GM12878 (cell line): ENCODE results near the gene ZDHHC7. TPM values are rescaled to one million over a fixed set of nuclear protein-coding genes. Genes with fewer than 3 reads are reported as not detected.

ENCODE experiments used
- ATAC-seq: fragments of 200-7000 bp; cut with Tn5 transposase; 3 replicates; pipeline ENCODE4 v1.9.1; 2020; ENCODE audit warnings: mild to moderate bottlenecking, moderate library complexity
- BruUV-seq: library from RNA; stranded (reverse); fragments of 400-500 nt; replicated peaks from 2 replicates; lab custom pipeline; 2021; lab: Mats Ljungman, UMichigan
- CTCF ChIA-PET: fragments of 300-600 bp; sonication (Branson Sonifier 250); formaldehyde crosslinking; extraction: SDS; loops from one replicate; lab custom pipeline; 2021; ENCODE audit warnings: inconsistent platforms; lab: Yijun Ruan, JAX
- POLR2A ChIA-PET: fragments of 350-600 bp; formaldehyde crosslinking; extraction: SDS; loops from one replicate; lab custom pipeline; 2021; ENCODE audit warnings: inconsistent platforms; lab: Charles Lee
- RAD21 ChIA-PET: fragments of 300-600 bp; sonication (Branson Sonifier 250); formaldehyde crosslinking; loops from one replicate; lab custom pipeline; 2023; ENCODE audit warnings: antibody characterized with exemption; ENCODE audit not compliant: unreplicated experiment; lab: Charles Lee
- SMC1A ChIA-PET: fragments of 300-600 bp; sonication (Branson Sonifier 250); formaldehyde crosslinking; loops from one replicate; lab custom pipeline; 2023; ENCODE audit not compliant: unreplicated experiment, uncharacterized antibody; lab: Charles Lee
- DNase-seq: peaks from one replicate; pipeline ENCODE4 v3.0.0-alpha.2; 2011; ENCODE audit warnings: low read depth, low spot score
- FAIRE-seq: peaks from 3 replicates; lab custom pipeline; 2011; peaks lifted over from hg19 to GRCh38; lab: Jason Lieb, UNC
- H2AFZ ChIP-seq: 2 replicates; pipeline ENCODE4 v1.6.0; 2011; ENCODE audit warnings: low read depth, low read length, control low read depth; ENCODE audit not compliant: control insufficient read depth
- H3K27ac ChIP-seq: 2 replicates; pipeline ENCODE4 v1.5.1; 2011; ENCODE audit warnings: control low read depth; ENCODE audit not compliant: control insufficient read depth, insufficient read depth
- H3K27me3 ChIP-seq, 2 experiments: replicated peaks in 1 of 2; 2 replicates each; pipeline versions ENCODE4 v1.6.0 to v1.6.1; 2011; ENCODE audit warnings: low read length in 1 of 2; ENCODE audit not compliant: control insufficient read depth in 2 of 2, insufficient read depth in 2 of 2
- H3K36me3 ChIP-seq, 2 experiments: 2 replicates each; pipeline ENCODE4 v1.5.1; 2011; ENCODE audit warnings: low read length in 1 of 2; ENCODE audit not compliant: control insufficient read depth in 2 of 2, insufficient read depth in 2 of 2
- H3K4me1 ChIP-seq: 2 replicates; pipeline ENCODE4 v1.6.1; 2011; ENCODE audit warnings: mild to moderate bottlenecking, low read length, moderate library complexity, mixed read lengths; ENCODE audit not compliant: control insufficient read depth, insufficient read depth
- H3K4me2 ChIP-seq: 2 replicates; pipeline ENCODE4 v1.6.0; 2011; ENCODE audit warnings: control low read depth; ENCODE audit not compliant: control insufficient read depth, insufficient read depth
- H3K4me3 ChIP-seq: fragments of 200-600 bp; sonication (generic); 2 replicates; pipeline ENCODE4 v1.5.1; 2016
- H3K79me2 ChIP-seq: 2 replicates; pipeline ENCODE4 v1.6.0; 2011; ENCODE audit warnings: low read length; ENCODE audit not compliant: control insufficient read depth, insufficient read depth
- H3K9ac ChIP-seq: 2 replicates; pipeline ENCODE4 v1.8.0; 2011; ENCODE audit warnings: low read length, control low read depth, mixed read lengths; ENCODE audit not compliant: control insufficient read depth, insufficient read depth
- H3K9me3 ChIP-seq: replicated peaks from 3 replicates; pipeline ENCODE4 v1.5.1; 2011; ENCODE audit warnings: mild to moderate bottlenecking, low read length; ENCODE audit not compliant: control insufficient read depth, insufficient read depth
- H4K20me1 ChIP-seq: 2 replicates; pipeline ENCODE4 v1.6.0; 2011; ENCODE audit not compliant: control insufficient read depth, insufficient read depth
- CEBPB ChIP-seq, 2 experiments: fragments of 150-350 bp in 1 of 2; IDR thresholded peaks; 2 replicates each; pipeline ENCODE4 v1.6.1; 2012 to 2014; ENCODE audit warnings: low read depth in 2 of 2, low read length in 2 of 2, borderline replicate concordance in 1 of 2, inconsistent platforms in 1 of 2
- JUNB ChIP-seq: IDR thresholded peaks from 2 replicates; pipeline ENCODE4 v1.6.1; 2016; ENCODE audit warnings: antibody characterized with exemption, mild to moderate bottlenecking
- NKRF ChIP-seq: fragments of 450-650 bp; conservative IDR thresholded peaks from 2 replicates; pipeline ENCODE4 v1.6.1; 2017; ENCODE audit warnings: mild to moderate bottlenecking, moderate library complexity
- NR2C1 ChIP-seq: fragments of 450-650 bp; IDR thresholded peaks from 2 replicates; pipeline ENCODE4 v1.6.1; 2017; ENCODE audit warnings: antibody characterized with exemption, mild to moderate bottlenecking, moderate library complexity
- RAD21 ChIP-seq: IDR thresholded peaks from 2 replicates; pipeline ENCODE4 v1.6.1; 2011; ENCODE audit warnings: mild to moderate bottlenecking, low read depth, low read length, moderate library complexity; ENCODE audit not compliant: insufficient read depth
- RELB ChIP-seq: fragments of 450-650 bp; IDR thresholded peaks from 2 replicates; pipeline ENCODE4 v1.6.1; 2017; ENCODE audit warnings: low read depth, mild to moderate bottlenecking, moderate library complexity
- SIX5 ChIP-seq: IDR thresholded peaks from 2 replicates; pipeline ENCODE4 v1.6.1; 2011; ENCODE audit warnings: mild to moderate bottlenecking, low read depth, low read length, moderate library complexity; ENCODE audit not compliant: severe bottlenecking
- SMAD1 ChIP-seq: fragments of 450-650 bp; IDR thresholded peaks from 2 replicates; pipeline ENCODE4 v1.6.1; 2018; ENCODE audit warnings: mild to moderate bottlenecking, low read depth; ENCODE audit not compliant: partially characterized antibody
- SMC3 ChIP-seq: IDR thresholded peaks from 2 replicates; pipeline ENCODE4 v1.6.1; 2011; ENCODE audit warnings: low read length, improper control_type of control experiment, borderline replicate concordance
- SPI1 ChIP-seq: IDR thresholded peaks from 2 replicates; pipeline ENCODE4 v1.6.1; 2011; ENCODE audit warnings: low read depth, mild to moderate bottlenecking, low read length, moderate library complexity, borderline replicate concordance; ENCODE audit not compliant: insufficient read depth
- YY1 ChIP-seq: IDR thresholded peaks from 2 replicates; pipeline ENCODE4 v1.6.1; 2011; ENCODE audit warnings: low read depth, mild to moderate bottlenecking, low read length
- WGBS: methylation state at CpG from one replicate; pipeline ENCODE4 v1.1.6; 2016; ENCODE audit warnings: low lambda C conversion rate; ENCODE audit not compliant: insufficient replicate concordance, insufficient coverage; ENCODE audit errors: missing lambda C conversion rate; 5-methylcytosine and 5-hydroxymethylcytosine counted together
- in situ Hi-C: fragments of 300-500 bp; cut with MboI; formaldehyde crosslinking; loops from 9 replicates; pipeline ENCODE4 v1.14.3; 2018; ENCODE audit warnings: mixed read lengths
- intact Hi-C: fragments of 100-400 bp; cut with micrococcal nuclease; formaldehyde crosslinking; loops from one replicate; pipeline ENCODE4 v1.14.2; 2022; ENCODE audit not compliant: unreplicated experiment
- polyA plus RNA-seq, 11 experiments: library from polyadenylated mRNA; depleted of rRNA in 4 of 11; unstranded in 6 of 11; stranded (reverse) in 5 of 11; fragments of >200 nt; fragmentation: Nextera tagmentation in 4 of 11; fragmentation: Illumina TruSeq in 1 of 11; extraction: Ambion mirVana in 4 of 11; extraction: Trizol in 1 of 11; gene quantifications; 1 replicate in 1 of 11; 2 replicates in 10 of 11; pipeline versions ENCODE4 v1.2.1 to v1.2.3, GENCODE V29; 2011 to 2016; ENCODE audit warnings: inconsistent platforms in 2 of 11, missing spikeins in 2 of 11, low read depth in 1 of 11
- total RNA-seq, 4 experiments: library from RNA; depleted of rRNA in 3 of 4; stranded (reverse); fragments of >200 nt in 3 of 4; fragmentation: Illumina TruSeq in 1 of 4; extraction: Trizol in 1 of 4; gene quantifications; 2 replicates each; pipeline versions ENCODE4 v1.2.1 to v1.2.3, GENCODE V29; 2013 to 2021
- TF ChIP-seq, protein P1 (sequence below), 3 experiments: IDR thresholded peaks in 2 of 3; conservative IDR thresholded peaks in 1 of 3; 2 replicates each; pipeline ENCODE4 v1.5.1; 2011; ENCODE audit warnings: low read depth in 3 of 3, low read length in 3 of 3, mild to moderate bottlenecking in 3 of 3, control low read depth in 2 of 3, moderate library complexity in 2 of 3, inconsistent platforms in 1 of 3, mixed read lengths in 1 of 3; ENCODE audit not compliant: control insufficient read depth in 2 of 3, insufficient read depth in 1 of 3; ENCODE audit errors: extremely low read depth in 1 of 3

Gene ZDHHC7
- total and polyA plus RNA-seq, 10 of the 15 experiments (the other 5 are each of a cell fraction or from before 2014, with no cell fraction given): 0.87 to 26.0 (median 20.0) TPM

- ChIA-PET CTCF (interaction anchor here (1.0 to 6.1 kb wide), 9 partner anchors 9 to 171 kb away, joined by 3 to 60 read pairs (median 5); no protein-coding TSS in a partner anchor), SMC1A (interaction anchor here (0.6 to 3.4 kb wide), 11 partner anchors 18 to 198 kb away, joined by 3 to 27 read pairs (median 4); no protein-coding TSS in a partner anchor), RAD21 (interaction anchor here (0.8 to 3.0 kb wide), 4 partner anchors 28 to 76 kb away, joined by 3 to 11 read pairs (median 3); no protein-coding TSS in a partner anchor), POLR2A (no interaction called here)
- Histone ChIP-seq H3K4me3 (no peak overlapping the region), H3K27ac (no peak overlapping the region), H3K27me3 (no peaks in the 10 kb centered on the region), H4K20me1 (no peaks in the 10 kb centered on the region), H3K4me1 (no peaks in the 10 kb centered on the region), H3K4me2 (no peak overlapping the region), H3K36me3 (no peaks in the 10 kb centered on the region), H3K9ac (no peak overlapping the region), H3K9me3 (no peaks in the 10 kb centered on the region), H3K79me2 (no peaks in the 10 kb centered on the region), H2AFZ (no peak overlapping the region)
- DNase-seq: no peak
- TF ChIP-seq SIX5: no peak
- no peak for TF ChIP-seq CEBPB (IDR thresholded peaks at IDR 0.05; ENCODE audit: borderline replicate concordance in 1 of 2, low read depth in 2 of 2, low read length in 2 of 2)
- TF ChIP-seq SPI1: no peak
- TF ChIP-seq YY1: peak; percentile 73
- TF ChIP-seq NKRF: no peak
- TF ChIP-seq NR2C1: no peak
- TF ChIP-seq, protein P1, sequence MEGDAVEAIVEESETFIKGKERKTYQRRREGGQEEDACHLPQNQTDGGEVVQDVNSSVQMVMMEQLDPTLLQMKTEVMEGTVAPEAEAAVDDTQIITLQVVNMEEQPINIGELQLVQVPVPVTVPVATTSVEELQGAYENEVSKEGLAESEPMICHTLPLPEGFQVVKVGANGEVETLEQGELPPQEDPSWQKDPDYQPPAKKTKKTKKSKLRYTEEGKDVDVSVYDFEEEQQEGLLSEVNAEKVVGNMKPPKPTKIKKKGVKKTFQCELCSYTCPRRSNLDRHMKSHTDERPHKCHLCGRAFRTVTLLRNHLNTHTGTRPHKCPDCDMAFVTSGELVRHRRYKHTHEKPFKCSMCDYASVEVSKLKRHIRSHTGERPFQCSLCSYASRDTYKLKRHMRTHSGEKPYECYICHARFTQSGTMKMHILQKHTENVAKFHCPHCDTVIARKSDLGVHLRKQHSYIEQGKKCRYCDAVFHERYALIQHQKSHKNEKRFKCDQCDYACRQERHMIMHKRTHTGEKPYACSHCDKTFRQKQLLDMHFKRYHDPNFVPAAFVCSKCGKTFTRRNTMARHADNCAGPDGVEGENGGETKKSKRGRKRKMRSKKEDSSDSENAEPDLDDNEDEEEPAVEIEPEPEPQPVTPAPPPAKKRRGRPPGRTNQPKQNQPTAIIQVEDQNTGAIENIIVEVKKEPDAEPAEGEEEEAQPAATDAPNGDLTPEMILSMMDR (IDR thresholded peaks at IDR 0.05 in 2 of 3, conservative IDR thresholded peaks at IDR 0.05 in 1 of 3; ENCODE audit: control insufficient read depth in 2 of 3, extremely low read depth in 1 of 3, insufficient read depth in 1 of 3, low read depth in 3 of 3, low read length in 3 of 3): peak; percentile 73 to 84 (median 73)
- peak; percentile 78 for TF ChIP-seq SMC3
- TF ChIP-seq SMAD1: no peak
- peak; percentile 71 for TF ChIP-seq RAD21
- no peak for TF ChIP-seq JUNB
- TF ChIP-seq RELB: no peak
- peak; percentile 90 for ATAC-seq
- WGBS: 18% methylated on average over 10 of the region's 11 CpGs
- in situ Hi-C loops: no loop called here
- no TSS peak for BruUV-seq
- intact Hi-C loops: loop anchor here (1.0 to 2.0 kb wide), 2 partner anchors 28 to 45 kb away; no protein-coding TSS in a partner anchor
- FAIRE-seq: no peak
Observed at GRCh38 chr16:84925092-84925772, 86.1 kb downstream of the ZDHHC7 start.
